PC-3 (cell line): ENCODE data around the gene CHFR.

Source experiments
- CTCF ChIP-seq: fragments of 300-600 bp; sonication (generic); conservative IDR thresholded peaks from 2 replicates; pipeline ENCODE4 v1.5.1; 2017; ENCODE audit warnings: antibody characterized with exemption, low read depth, mild to moderate bottlenecking, low read length
- EZH2 ChIP-seq: fragments of 300-600 bp; sonication (generic); IDR thresholded peaks from one replicate; pipeline ENCODE4 v1.6.1; 2017; ENCODE audit warnings: antibody characterized with exemption, mild to moderate bottlenecking, low read length; ENCODE audit not compliant: unreplicated experiment
- EZH2phosphoT487 ChIP-seq: fragments of 300-600 bp; sonication (generic); IDR thresholded peaks from 2 replicates; pipeline ENCODE4 v1.6.1; 2018; ENCODE audit warnings: mild to moderate bottlenecking, antibody characterized with exemption, low read length, borderline replicate concordance

- TF ChIP-seq EZH2 (no peak), CTCF (no peak), EZH2phosphoT487 (no peak)
Observed at GRCh38 chr12:132803125-132803524, 84.3 kb downstream of the CHFR start.
